KMS-11 (cell line): ENCODE data around the gene SOX8.

Source experiments
- H2AFZ ChIP-seq: fragments of 200-600 bp; sonication (generic); 2 replicates; pipeline ENCODE4 v1.6.1; 2016; ENCODE audit warnings: antibody characterized with exemption, mixed run types, low read depth
- H3K27ac ChIP-seq: fragments of 200-600 bp; sonication (generic); 2 replicates; pipeline ENCODE4 v1.6.1; 2016; ENCODE audit warnings: mild to moderate bottlenecking, mixed run types
- H3K27me3 ChIP-seq: fragments of 200-600 bp; sonication (generic); 2 replicates; pipeline ENCODE4 v1.6.1; 2017; ENCODE audit warnings: mild to moderate bottlenecking, low read depth, mixed run types, moderate library complexity; ENCODE audit not compliant: insufficient read depth
- H3K36me3 ChIP-seq: fragments of 200-600 bp; sonication (generic); 2 replicates; pipeline ENCODE4 v1.6.1; 2017; ENCODE audit warnings: mild to moderate bottlenecking, mixed run types; ENCODE audit not compliant: insufficient read depth
- H3K4me1 ChIP-seq: fragments of 200-600 bp; sonication (generic); 2 replicates; pipeline ENCODE4 v1.6.1; 2016; ENCODE audit warnings: mild to moderate bottlenecking, low read depth, mixed run types; ENCODE audit not compliant: poor library complexity, severe bottlenecking
- H3K4me2 ChIP-seq: fragments of 200-600 bp; sonication (generic); 2 replicates; pipeline ENCODE4 v1.7.0; 2016; ENCODE audit warnings: mild to moderate bottlenecking, mixed run types
- H3K4me3 ChIP-seq: fragments of 200-600 bp; sonication (generic); IDR thresholded peaks from 2 replicates; pipeline ENCODE4 v1.6.1; 2017; ENCODE audit warnings: low read depth, low read length, mixed read lengths; ENCODE audit not compliant: insufficient read depth
- H3K79me2 ChIP-seq: fragments of 200-600 bp; sonication (generic); 2 replicates; pipeline ENCODE4 v1.6.1; 2016; ENCODE audit warnings: low read depth, mixed run types; ENCODE audit not compliant: insufficient read depth
- H3K9ac ChIP-seq: fragments of 200-600 bp; sonication (generic); 2 replicates; pipeline ENCODE4 v1.6.1; 2016; ENCODE audit warnings: mild to moderate bottlenecking, mixed run types
- H4K20me1 ChIP-seq: fragments of 200-600 bp; sonication (generic); 2 replicates; pipeline ENCODE4 v1.6.1; 2016; ENCODE audit warnings: mild to moderate bottlenecking, mixed run types; ENCODE audit not compliant: insufficient read depth
- TF ChIP-seq, protein P1 (sequence below): fragments of 200-600 bp; sonication (generic); conservative IDR thresholded peaks from 2 replicates; pipeline ENCODE4 v1.6.1; 2017; ENCODE audit warnings: low read depth, mild to moderate bottlenecking, antibody characterized with exemption, low read length, moderate library complexity, mixed read lengths

The SOX8 gene

GRCh38 chr16:1032607-1033006, 51.0 kb downstream of the SOX8 start:
- Histone ChIP-seq H4K20me1 (no peaks in the 10 kb centered on the region), H2AFZ (no peak overlapping the region), H3K9ac (no peak overlapping the region), H3K4me3 (no peak overlapping the region), H3K4me1 (no peaks in the 10 kb centered on the region), H3K27ac (no peak overlapping the region), H3K36me3 (no peaks in the 10 kb centered on the region), H3K27me3 (peaks cover 76% of the 10 kb centered on the region), H3K4me2 (no peak overlapping the region), H3K79me2 (no peaks in the 10 kb centered on the region)
- TF ChIP-seq, protein P1, sequence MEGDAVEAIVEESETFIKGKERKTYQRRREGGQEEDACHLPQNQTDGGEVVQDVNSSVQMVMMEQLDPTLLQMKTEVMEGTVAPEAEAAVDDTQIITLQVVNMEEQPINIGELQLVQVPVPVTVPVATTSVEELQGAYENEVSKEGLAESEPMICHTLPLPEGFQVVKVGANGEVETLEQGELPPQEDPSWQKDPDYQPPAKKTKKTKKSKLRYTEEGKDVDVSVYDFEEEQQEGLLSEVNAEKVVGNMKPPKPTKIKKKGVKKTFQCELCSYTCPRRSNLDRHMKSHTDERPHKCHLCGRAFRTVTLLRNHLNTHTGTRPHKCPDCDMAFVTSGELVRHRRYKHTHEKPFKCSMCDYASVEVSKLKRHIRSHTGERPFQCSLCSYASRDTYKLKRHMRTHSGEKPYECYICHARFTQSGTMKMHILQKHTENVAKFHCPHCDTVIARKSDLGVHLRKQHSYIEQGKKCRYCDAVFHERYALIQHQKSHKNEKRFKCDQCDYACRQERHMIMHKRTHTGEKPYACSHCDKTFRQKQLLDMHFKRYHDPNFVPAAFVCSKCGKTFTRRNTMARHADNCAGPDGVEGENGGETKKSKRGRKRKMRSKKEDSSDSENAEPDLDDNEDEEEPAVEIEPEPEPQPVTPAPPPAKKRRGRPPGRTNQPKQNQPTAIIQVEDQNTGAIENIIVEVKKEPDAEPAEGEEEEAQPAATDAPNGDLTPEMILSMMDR, result no peak

- no peak overlapping the region for H3K4me3 ChIP-seq
- no peaks in the 10 kb centered on the region for H3K36me3 ChIP-seq
- no peaks in the 10 kb centered on the region for H3K79me2 ChIP-seq
- no peak overlapping the region for H3K4me2 ChIP-seq
- no peak overlapping the region for H3K9ac ChIP-seq
- H3K27ac ChIP-seq, result no peak overlapping the region
- H4K20me1 ChIP-seq, result no peaks in the 10 kb centered on the region
- TF ChIP-seq, protein P1, result no peak
- no peak overlapping the region for H2AFZ ChIP-seq
- peaks cover 76% of the 10 kb centered on the region for H3K27me3 ChIP-seq
- H3K4me1 ChIP-seq, result no peaks in the 10 kb centered on the region
Observed at GRCh38 chr16:1033128-1033679, 51.6 kb downstream of the SOX8 start.

DNA sequence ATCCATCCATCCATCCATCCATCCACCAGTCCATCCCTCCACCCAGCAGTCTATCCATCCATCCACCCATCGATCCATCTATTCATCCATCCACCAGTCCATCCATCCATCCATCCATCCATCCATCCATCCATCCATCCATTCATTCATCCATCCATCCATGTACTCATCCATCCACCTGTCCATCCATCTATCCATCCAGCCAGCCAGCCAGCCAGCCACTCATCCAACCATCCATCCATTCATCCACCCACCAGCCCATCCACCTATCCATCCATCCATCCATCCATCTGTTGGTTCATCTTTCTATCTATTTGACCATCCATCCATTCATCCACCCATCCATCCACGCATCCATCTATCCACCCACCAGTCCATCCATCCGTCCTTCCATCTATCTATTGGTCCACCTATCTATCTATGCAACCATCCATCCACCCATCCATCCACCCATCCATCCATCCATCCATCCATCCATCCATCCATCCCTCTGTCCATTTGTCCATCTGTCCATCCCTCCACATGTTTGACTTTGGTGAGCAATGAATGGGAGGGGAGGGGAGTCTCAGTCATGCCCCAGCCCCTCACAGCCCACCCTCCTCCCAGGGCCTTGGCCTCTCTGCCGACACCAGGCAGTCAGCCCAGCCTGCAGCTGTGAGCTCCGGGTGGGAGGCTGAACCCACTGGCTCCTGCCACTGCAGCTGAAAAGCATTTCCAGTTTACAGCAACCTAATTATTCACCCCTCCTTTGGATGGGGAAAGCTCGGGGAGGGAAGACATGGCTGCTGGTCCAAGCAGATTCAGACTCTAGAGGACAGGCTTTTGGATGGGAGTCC, 52.9 kb downstream of the SOX8 start:
- Histone ChIP-seq H4K20me1 (no peaks in the 10 kb centered on the region), H3K4me2 (no peak overlapping the region), H2AFZ (no peak overlapping the region), H3K4me1 (no peaks in the 10 kb centered on the region), H3K4me3 (no peak overlapping the region), H3K27me3 (peaks cover 76% of the 10 kb centered on the region), H3K9ac (no peak overlapping the region), H3K27ac (no peak overlapping the region), H3K79me2 (no peaks in the 10 kb centered on the region), H3K36me3 (no peaks in the 10 kb centered on the region)
- TF ChIP-seq, protein P1, result no peak

DNA sequence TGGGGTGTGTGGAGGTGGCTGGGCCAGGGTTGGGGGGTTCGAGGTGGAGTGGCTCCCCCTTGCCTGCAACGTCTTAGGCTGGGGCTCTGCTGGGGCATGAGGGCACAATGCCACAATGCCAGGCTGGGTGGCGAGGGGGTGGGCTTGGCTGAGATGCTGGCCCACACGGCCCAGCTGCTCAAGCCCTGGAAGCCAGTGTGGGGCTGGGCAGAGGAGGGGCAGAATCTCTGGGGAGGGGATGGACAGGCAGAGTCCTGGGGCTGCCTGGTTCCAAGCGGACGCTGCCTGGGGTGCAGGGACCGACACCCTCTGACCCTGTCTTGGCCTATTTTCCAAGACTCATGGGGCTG, 53.5 kb downstream of the SOX8 start:
- no peaks in the 10 kb centered on the region for H3K79me2 ChIP-seq
- H2AFZ ChIP-seq, result no peak overlapping the region
- no peaks in the 10 kb centered on the region for H3K4me1 ChIP-seq
- H3K9ac ChIP-seq, result no peak overlapping the region
- TF ChIP-seq, protein P1, result no peak
- peaks cover 76% of the 10 kb centered on the region for H3K27me3 ChIP-seq
- no peak overlapping the region for H3K4me2 ChIP-seq
- H3K36me3 ChIP-seq, result no peaks in the 10 kb centered on the region
- no peak overlapping the region for H3K27ac ChIP-seq
- no peaks in the 10 kb centered on the region for H4K20me1 ChIP-seq
- H3K4me3 ChIP-seq, result no peak overlapping the region
